HG03469 (cell line): ENCODE measurements around the gene ZNF512B.
"Not testable (repeated sequence)": the region's sequence is repeated elsewhere in the genome, so short reads cannot be mapped to it uniquely, and the experiment has no call there.

Experiments
- ATAC-seq: cut with Tn5 transposase; IDR thresholded peaks from one replicate; pipeline ENCODE4 v1.9.1; 2021; ENCODE audit warnings: mild to moderate bottlenecking, moderate library complexity, moderate number of reproducible peaks; ENCODE audit not compliant: unreplicated experiment

ZNF512B gene

GRCh38 chr20:63937596-63937995 is 32.1 kb downstream of the ZNF512B start:
- no peak for ATAC-seq

- no peak for ATAC-seq
Measured at GRCh38 chr20:63935447-63935846, 34.3 kb downstream of the ZNF512B start.

GRCh38 chr20:63934271-63935068 is 35.3 kb downstream of the ZNF512B start:
- ATAC-seq = no peak

- no peak for ATAC-seq
Measured at GRCh38 chr20:63933646-63934045, 36.1 kb downstream of the ZNF512B start.

- no peak for ATAC-seq
Measured at GRCh38 chr20:63932606-63933160, 37.0 kb downstream of the ZNF512B start.

- no peak for ATAC-seq
Measured at GRCh38 chr20:63931735-63932134, 38.0 kb downstream of the ZNF512B start.

- no peak for ATAC-seq
Measured at GRCh38 chr20:63930971-63931553, 38.7 kb downstream of the ZNF512B start.

- ATAC-seq = not testable (repeated sequence)
Measured at GRCh38 chr20:63929473-63929883, 40.3 kb downstream of the ZNF512B start.

- ATAC-seq = no peak
Measured at GRCh38 chr20:63929071-63929470, 40.7 kb downstream of the ZNF512B start.

GRCh38 chr20:63926298-63926697 is 43.4 kb downstream of the ZNF512B start:
- no peak for ATAC-seq

- ATAC-seq = no peak
Measured at GRCh38 chr20:63924241-63924640, 45.5 kb downstream of the ZNF512B start.

- no peak for ATAC-seq
Measured at GRCh38 chr20:63923651-63924050, 46.1 kb downstream of the ZNF512B start.

- ATAC-seq = no peak
Measured at GRCh38 chr20:63920226-63920625, 49.5 kb downstream of the ZNF512B start.

- ATAC-seq = no peak
Measured at GRCh38 chr20:63919130-63919529, 50.6 kb downstream of the ZNF512B start.

- ATAC-seq = no peak
Measured at GRCh38 chr20:63917811-63918210, 51.9 kb downstream of the ZNF512B start.

- ATAC-seq = not testable (repeated sequence)
Measured at GRCh38 chr20:63916371-63916939, 53.3 kb downstream of the ZNF512B start.

GRCh38 chr20:63915471-63915870 is 54.3 kb downstream of the ZNF512B start:
- no peak for ATAC-seq

GRCh38 chr20:63913768-63914167 is 56.0 kb downstream of the ZNF512B start:
- no peak for ATAC-seq

- no peak for ATAC-seq
Measured at GRCh38 chr20:63911176-63911575, 58.6 kb downstream of the ZNF512B start.

- ATAC-seq = no peak
Measured at GRCh38 chr20:63908008-63908682, 61.6 kb downstream of the ZNF512B start.
